ENCODE measurements around the gene PLSCR1. TPM values are rescaled to one million over a fixed set of nuclear protein-coding genes. Genes with fewer than 3 reads are reported as not detected.

PLSCR1 gene
- total and polyA plus RNA-seq, 9 of the 15 experiments (the other 6 are each of a cell fraction or from before 2014, with no cell fraction given) = 40.6 to 122 (median 69.1) TPM

- in situ Hi-C loops (cut with MboI) (no loop called here), intact Hi-C loops (cut with micrococcal nuclease) (no loop called here)
- no peak for DNase-seq (ENCODE audit: extremely low read depth in 1 of 4, low spot score in 3 of 4)
- ChIA-PET POLR2A (no interaction called here), CTCF (ENCODE audit: low intra/inter-chr PET ratio) (no interaction called here)
- no peak for ATAC-seq
- no peaks in the 10 kb centered on the region for H3K79me2 ChIP-seq (ENCODE audit: control insufficient read depth, insufficient read depth, low read length)
- peaks cover 46% of the 10 kb centered on the region for H3K36me3 ChIP-seq (ENCODE audit: control insufficient read depth, insufficient read depth, low read length)
- no peak overlapping the region for H3K9ac ChIP-seq (ENCODE audit: insufficient read depth in 1 of 2, low read depth in 2 of 2, low read length in 2 of 2)
- H2AFZ ChIP-seq (ENCODE audit: low read depth, low read length) = no peak overlapping the region
- no peaks in the 10 kb centered on the region for H4K20me1 ChIP-seq (replicated peaks; ENCODE audit: control insufficient read depth, insufficient read depth, low read length)
- no peak for FAIRE-seq
- no peaks in the 10 kb centered on the region for H3K9me1 ChIP-seq (ENCODE audit: control insufficient read depth, insufficient read depth, low read length)
- H3K4me3 ChIP-seq = no peak overlapping the region
- H3K4me1 ChIP-seq (replicated peaks in 1 of 2; ENCODE audit: control insufficient read depth in 2 of 2, insufficient read depth in 2 of 2, low read length in 2 of 2) = peaks cover 0 to 6% of the 10 kb centered on the region in 2 experiments; a peak in 1 of 5 replicates
- no peaks in the 10 kb centered on the region for H3K9me3 ChIP-seq (replicated peaks; ENCODE audit: control insufficient read depth, insufficient read depth, low read depth, low read length)
- no peaks in the 10 kb centered on the region for H3K27me3 ChIP-seq (ENCODE audit: control insufficient read depth in 2 of 2, insufficient read depth in 2 of 2, low read length in 2 of 2)
- H3K27ac ChIP-seq (ENCODE audit: extremely low read depth, low read depth, low read length) = no peak overlapping the region
- BruUV-seq (replicated peaks) = no TSS peak
- H3K4me2 ChIP-seq (ENCODE audit: insufficient read depth, low read length) = no peak overlapping the region
- TF ChIP-seq PHB2 (IDR thresholded peaks at IDR 0.05; ENCODE audit: low read depth) = no peak
- no peak for TF ChIP-seq CBFB (CRISPR knock-in tag; IDR thresholded peaks at IDR 0.05)
- no peak for TF ChIP-seq SMAD3 (CRISPR knock-in tag; conservative IDR thresholded peaks at IDR 0.05)
- TF ChIP-seq REST (IDR thresholded peaks at IDR 0.05; ENCODE audit: borderline replicate concordance) = no peak
- no peak for TF ChIP-seq REST (CRISPR knock-in tag; IDR thresholded peaks at IDR 0.05; ENCODE audit: low read depth)
- no peak for TF ChIP-seq ZNF639 (CRISPR knock-in tag; conservative IDR thresholded peaks at IDR 0.05 in 1 of 2, IDR thresholded peaks at IDR 0.05 in 1 of 2)
- TF ChIP-seq ZMIZ1 (IDR thresholded peaks at IDR 0.05; ENCODE audit: low read depth in 2 of 2, low read length in 2 of 2) = no peak
- no peak for TF ChIP-seq EZH2 (IDR thresholded peaks at IDR 0.05; ENCODE audit: borderline replicate concordance, low read depth, low read length)
Measured at GRCh38 chr3:146519810-146520209, 24.6 kb downstream of the PLSCR1 start.

Measured in K562 (cell line).